Common myeloid progenitor, CD34-positive (primary cell): ENCODE data around the gene NEK5.
"Not testable (repeated sequence)": the region's sequence is repeated elsewhere in the genome, so short reads cannot be mapped to it uniquely, and the experiment has no call there.

Source experiments
- CTCF ChIA-PET: fragments of 350-600 bp; sonication (Branson Sonifier 250); formaldehyde crosslinking; loops from one replicate; lab custom pipeline; 2021; ENCODE audit warnings: antibody characterized with exemption; lab: Charles Lee
- POLR2A ChIA-PET: fragments of 350-600 bp; sonication (Branson Sonifier 250); formaldehyde crosslinking; loops from one replicate; lab custom pipeline; 2021; ENCODE audit warnings: antibody characterized with exemption; lab: Charles Lee
- DNase-seq, 3 donors: peaks; one replicate each; pipeline versions ENCODE4 v3.0.0 to v3.0.0-alpha.2; 2013
- H3K27ac ChIP-seq, 2 experiments: 1 replicate in 1 of 2; 2 replicates in 1 of 2; pipeline ENCODE4 v1.7.0; 2013; ENCODE audit warnings: inconsistent platforms in 2 of 2, low read length in 2 of 2, mild to moderate bottlenecking in 2 of 2, low read depth in 1 of 2, moderate library complexity in 1 of 2; ENCODE audit not compliant: severe bottlenecking in 2 of 2, insufficient read depth in 1 of 2, poor library complexity in 1 of 2
- H3K27me3 ChIP-seq, 5 experiments: replicated peaks in 2 of 5; 1 replicate in 3 of 5; 2 replicates in 2 of 5; pipeline versions ENCODE4 v1.6.1 to v1.7.0; 2013; ENCODE audit warnings: low read length in 4 of 5, mild to moderate bottlenecking in 2 of 5, moderate library complexity in 2 of 5, inconsistent platforms in 1 of 5; ENCODE audit not compliant: insufficient read depth in 5 of 5, control insufficient read depth in 4 of 5
- H3K36me3 ChIP-seq, 4 experiments: 1 replicate in 2 of 4; 2 replicates in 2 of 4; pipeline versions ENCODE4 v1.6.1 to v1.7.0; 2013; ENCODE audit warnings: low read length in 3 of 4, control low read depth in 1 of 4, mild to moderate bottlenecking in 1 of 4; ENCODE audit not compliant: control insufficient read depth in 4 of 4, insufficient read depth in 4 of 4
- H3K4me1 ChIP-seq, 4 experiments: 1 replicate in 3 of 4; 2 replicates in 1 of 4; pipeline versions ENCODE4 v1.6.1 to v1.7.1; 2013; ENCODE audit warnings: low read length in 3 of 4, mild to moderate bottlenecking in 3 of 4, control low read depth in 1 of 4, inconsistent platforms in 1 of 4, moderate library complexity in 1 of 4; ENCODE audit not compliant: control insufficient read depth in 4 of 4, insufficient read depth in 4 of 4; ENCODE audit errors: control extremely low read depth in 1 of 4
- H3K4me3 ChIP-seq, 7 experiments: 1 replicate in 4 of 7; 2 replicates in 3 of 7; pipeline versions ENCODE4 v1.5.1 to v1.7.0; 2013; ENCODE audit warnings: mild to moderate bottlenecking in 7 of 7, low read length in 6 of 7, moderate library complexity in 6 of 7, inconsistent platforms in 2 of 7, low read depth in 2 of 7, control low read depth in 1 of 7; ENCODE audit not compliant: insufficient read depth in 4 of 7, control insufficient read depth in 1 of 7; ENCODE audit errors: extremely low read depth in 1 of 7
- H3K9me3 ChIP-seq, 5 experiments: 1 replicate in 4 of 5; 2 replicates in 1 of 5; pipeline versions ENCODE4 v1.6.1 to v1.7.1; 2013; ENCODE audit warnings: low read length in 4 of 5, mild to moderate bottlenecking in 2 of 5, inconsistent platforms in 1 of 5, low read depth in 1 of 5, moderate library complexity in 1 of 5; ENCODE audit not compliant: control insufficient read depth in 4 of 5, insufficient read depth in 2 of 5; ENCODE audit errors: control extremely low read depth in 1 of 5
- WGBS: methylation state at CpG from one replicate; pipeline ENCODE4 v1.1.5; 2013; ENCODE audit not compliant: insufficient coverage; 5-methylcytosine and 5-hydroxymethylcytosine counted together

Gene NEK5

GRCh38 chr13:52169839-52170238 lies 41.0 kb upstream of the NEK5 start:
- Histone ChIP-seq H3K27ac (no peak overlapping the region), H3K36me3 (peaks cover 12 to 42% (median 20%) of the 10 kb centered on the region in 4 experiments), H3K9me3 (no peaks in the 10 kb centered on the region), H3K4me3 (no peak overlapping the region), H3K27me3 (no peaks in the 10 kb centered on the region), H3K4me1 (peaks cover 10 to 21% (median 19%) of the 10 kb centered on the region in 4 experiments)
- no peak for DNase-seq
- ChIA-PET CTCF (no interaction called here), POLR2A (no interaction called here)
- 100% methylated on average over 1 of the region's 5 CpGs for WGBS

DNA sequence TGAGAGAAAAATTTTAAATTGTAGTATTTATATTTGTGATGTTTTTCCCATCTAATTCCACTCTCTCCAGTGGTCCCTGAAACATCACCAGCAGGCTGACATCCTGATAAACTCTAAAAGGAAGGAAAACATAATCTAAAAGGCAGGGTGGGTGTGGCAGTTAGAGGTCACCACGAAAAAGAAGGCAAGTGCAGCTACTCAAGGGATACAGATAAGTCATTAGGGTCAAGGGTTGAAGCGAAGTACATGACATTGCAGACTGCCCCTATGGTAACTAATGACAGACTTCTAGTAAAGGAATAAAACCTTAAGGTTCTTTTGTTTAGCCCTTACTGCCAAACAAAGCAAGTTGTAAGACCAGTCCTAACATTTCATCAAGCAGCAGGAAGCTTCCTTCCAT lies 36.5 kb upstream of the NEK5 start:
- no peak overlapping the region for H3K4me3 ChIP-seq
- no peak overlapping the region for H3K27ac ChIP-seq
- no peaks in the 10 kb centered on the region for H3K27me3 ChIP-seq
- H3K9me3 ChIP-seq, result no peaks in the 10 kb centered on the region
- peaks cover 8 to 27% (median 18%) of the 10 kb centered on the region in 4 experiments for H3K4me1 ChIP-seq
- H3K36me3 ChIP-seq, result peaks cover 10 to 34% (median 12%) of the 10 kb centered on the region in 4 experiments
- ChIA-PET CTCF (interaction anchor here (0.7 to 2.4 kb wide), 3 partner anchors 9 to 38 kb away, joined by 3 to 10 read pairs (median 3); no protein-coding TSS in a partner anchor), POLR2A (no interaction called here)
- 29% methylated on average over 1 of the region's 2 CpGs for WGBS
- DNase-seq, result no peak

DNA sequence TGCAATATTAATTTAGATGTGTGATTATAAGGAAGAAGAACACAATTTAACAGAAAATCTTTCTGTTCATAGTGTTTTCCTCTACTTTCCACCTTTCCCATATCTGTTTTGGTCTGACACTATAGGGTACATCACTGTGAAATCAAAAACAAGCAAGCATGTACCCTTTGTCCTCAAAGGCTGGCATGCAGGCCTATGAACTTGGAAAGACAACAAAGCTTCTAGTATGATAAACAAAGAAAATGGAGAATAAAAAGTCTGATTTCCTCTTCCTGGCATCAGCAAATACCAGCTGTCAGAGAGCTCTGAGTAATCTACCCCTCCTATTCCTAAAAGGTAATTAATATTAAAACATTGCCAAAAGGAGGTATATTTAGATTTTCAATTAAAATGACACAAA lies 36.1 kb upstream of the NEK5 start:
- no peak overlapping the region for H3K27ac ChIP-seq

GRCh38 chr13:52163878-52164277 lies 35.0 kb upstream of the NEK5 start:
- not testable (repeated sequence) for H3K9me3 ChIP-seq, H3K27me3 ChIP-seq, H3K27ac ChIP-seq, H3K4me3 ChIP-seq, DNase-seq
- ChIA-PET POLR2A (interaction anchor here (0.6 kb wide), 1 partner anchor 18 kb away, joined by 4 read pairs; no protein-coding TSS in a partner anchor), CTCF (interaction anchor here (1.2 to 2.4 kb wide), 3 partner anchors 10 to 30 kb away, joined by 3 to 10 read pairs (median 3); no protein-coding TSS in a partner anchor)
- Histone ChIP-seq H3K36me3 (peaks cover 3 to 23% (median 9%) of the 10 kb centered on the region in 4 experiments), H3K4me1 (peaks cover 12 to 37% (median 30%) of the 10 kb centered on the region in 4 experiments)
- 100% methylated on average over 1 of the region's 3 CpGs for WGBS

More for the DNA sequence above, 36.1 kb upstream of the NEK5 start:
- no peak overlapping the region for H3K4me3 ChIP-seq
- CTCF ChIA-PET, result interaction anchor here (1.1 to 2.4 kb wide), 4 partner anchors 9 to 38 kb away, joined by 3 to 10 read pairs (median 3); no protein-coding TSS in a partner anchor
- peaks cover 8 to 30% (median 21%) of the 10 kb centered on the region in 4 experiments for H3K4me1 ChIP-seq
- peaks cover 6 to 32% (median 12%) of the 10 kb centered on the region in 4 experiments for H3K36me3 ChIP-seq
- no peaks in the 10 kb centered on the region for H3K9me3 ChIP-seq
- POLR2A ChIA-PET, result no interaction called here
- DNase-seq, result no peak
- no peaks in the 10 kb centered on the region for H3K27me3 ChIP-seq

GRCh38 chr13:52162279-52163101 lies 33.6 kb upstream of the NEK5 start:
- no peak overlapping the region for H3K27ac ChIP-seq
- peaks cover 17 to 49% (median 39%) of the 10 kb centered on the region in 4 experiments for H3K4me1 ChIP-seq
- peak in 2 of 3 donors; percentile 42 to 51 for DNase-seq
- no peaks in the 10 kb centered on the region for H3K9me3 ChIP-seq
- peaks cover 2 to 13% (median 4%) of the 10 kb centered on the region in 4 experiments for H3K36me3 ChIP-seq
- POLR2A ChIA-PET, result no interaction called here
- no peaks in the 10 kb centered on the region for H3K27me3 ChIP-seq
- 100% methylated on average over 1 of the region's 5 CpGs for WGBS
- CTCF ChIA-PET, result no interaction called here
- no peak overlapping the region for H3K4me3 ChIP-seq

DNA sequence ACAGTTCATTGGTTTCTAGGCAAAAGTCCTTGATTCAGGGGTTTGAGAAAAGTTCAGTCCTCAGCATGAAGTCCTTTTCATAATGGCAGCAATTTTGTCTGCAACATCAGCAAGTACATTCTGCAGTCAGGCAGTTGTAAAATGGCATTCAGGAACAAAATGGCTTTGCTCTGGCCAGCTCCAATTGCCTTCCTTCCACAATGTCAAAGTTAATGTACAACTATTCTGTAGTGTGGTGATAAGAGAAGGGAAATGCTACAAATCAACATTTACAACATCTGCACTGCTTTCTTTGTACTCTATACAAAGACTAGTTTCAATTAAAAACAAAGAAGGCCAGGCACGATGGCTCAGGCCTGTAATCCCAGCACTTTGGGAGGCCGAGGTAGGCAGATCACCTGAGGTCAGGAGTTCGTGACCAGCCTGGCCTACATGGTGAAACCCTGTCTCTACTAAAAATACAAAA lies 32.3 kb upstream of the NEK5 start:
- peak in 2 of 3 donors; percentile 11 to 40 for DNase-seq
- Histone ChIP-seq H3K27ac (no peak overlapping the region), H3K9me3 (no peaks in the 10 kb centered on the region), H3K4me3 (no peak overlapping the region), H3K36me3 (peaks cover 0 to 2% (median 1%) of the 10 kb centered on the region in 4 experiments), H3K27me3 (no peaks in the 10 kb centered on the region), H3K4me1 (peaks cover 21 to 58% (median 45%) of the 10 kb centered on the region in 4 experiments)
- 86% methylated on average over 3 of the region's 3 CpGs for WGBS
- ChIA-PET POLR2A (interaction anchor here (0.6 kb wide), 1 partner anchor 419 kb away, joined by 3 read pairs; no protein-coding TSS in a partner anchor), CTCF (interaction anchor here (1.6 to 1.8 kb wide), 2 partner anchors 28 to 149 kb away, joined by 5 read pairs; partner anchors contain the start of gene ALG11)
